Measurements from ENCODE around the gene MAP3K9.

MAP3K9 gene

DNA sequence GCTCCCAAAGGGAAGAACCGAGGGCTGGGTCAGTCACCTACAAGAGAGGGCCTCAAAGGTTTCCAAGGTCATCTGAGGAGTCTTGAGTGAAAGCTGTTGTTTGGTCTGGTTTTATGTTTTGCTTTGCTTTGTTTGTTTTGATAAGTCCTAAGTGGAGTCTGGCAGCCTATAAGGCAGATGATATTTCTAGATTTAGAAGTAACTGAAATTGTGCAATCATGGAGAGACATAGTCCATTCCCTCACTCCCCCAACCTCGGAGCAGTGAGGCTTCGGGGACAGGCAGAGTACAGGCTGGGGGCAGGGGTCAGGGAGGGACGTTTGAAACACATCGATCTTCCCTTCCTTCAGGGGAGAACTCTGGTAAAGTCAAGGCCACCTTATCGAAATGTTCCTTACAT is 125.3 kb downstream of the MAP3K9 start:
- no peak for DNase-seq (ENCODE audit: low read depth, low spot score)
- ChIA-PET POLR2A (interaction anchor here (0.7 kb wide), 1 partner anchor 754 kb away, joined by 3 read pairs; no protein-coding TSS in a partner anchor), CTCF (no interaction called here)
- TF ChIP-seq, protein P1, sequence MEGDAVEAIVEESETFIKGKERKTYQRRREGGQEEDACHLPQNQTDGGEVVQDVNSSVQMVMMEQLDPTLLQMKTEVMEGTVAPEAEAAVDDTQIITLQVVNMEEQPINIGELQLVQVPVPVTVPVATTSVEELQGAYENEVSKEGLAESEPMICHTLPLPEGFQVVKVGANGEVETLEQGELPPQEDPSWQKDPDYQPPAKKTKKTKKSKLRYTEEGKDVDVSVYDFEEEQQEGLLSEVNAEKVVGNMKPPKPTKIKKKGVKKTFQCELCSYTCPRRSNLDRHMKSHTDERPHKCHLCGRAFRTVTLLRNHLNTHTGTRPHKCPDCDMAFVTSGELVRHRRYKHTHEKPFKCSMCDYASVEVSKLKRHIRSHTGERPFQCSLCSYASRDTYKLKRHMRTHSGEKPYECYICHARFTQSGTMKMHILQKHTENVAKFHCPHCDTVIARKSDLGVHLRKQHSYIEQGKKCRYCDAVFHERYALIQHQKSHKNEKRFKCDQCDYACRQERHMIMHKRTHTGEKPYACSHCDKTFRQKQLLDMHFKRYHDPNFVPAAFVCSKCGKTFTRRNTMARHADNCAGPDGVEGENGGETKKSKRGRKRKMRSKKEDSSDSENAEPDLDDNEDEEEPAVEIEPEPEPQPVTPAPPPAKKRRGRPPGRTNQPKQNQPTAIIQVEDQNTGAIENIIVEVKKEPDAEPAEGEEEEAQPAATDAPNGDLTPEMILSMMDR (IDR thresholded peaks at IDR 0.05; ENCODE audit: insufficient read depth, low read length, missing control alignments) = no peak
- H3K4me3 ChIP-seq (ENCODE audit: low read depth, low read length) = no peak overlapping the region

DNA sequence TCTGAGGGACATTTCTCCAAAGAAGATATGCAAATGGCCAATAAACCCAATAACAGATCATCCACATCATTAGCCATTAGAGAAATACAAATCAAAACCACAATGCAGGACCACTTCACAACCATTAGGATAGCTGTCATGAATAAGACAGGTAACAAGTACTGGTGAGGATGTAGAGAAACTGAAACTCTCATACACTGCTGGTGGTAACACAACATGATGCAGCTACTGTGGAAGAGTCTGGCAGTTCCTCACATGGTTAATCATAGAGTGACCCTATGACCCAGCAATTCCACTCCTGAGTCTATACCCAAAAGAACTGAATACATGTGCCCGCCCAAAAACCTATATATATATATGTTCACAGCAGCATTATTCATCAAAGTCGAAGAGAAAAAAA is 128.6 kb downstream of the MAP3K9 start:
- H3K4me3 ChIP-seq (ENCODE audit: low read depth, low read length) = no peak overlapping the region
- POLR2A ChIA-PET = no interaction called here
- CTCF ChIA-PET = no interaction called here
- no peak for DNase-seq (ENCODE audit: low read depth, low spot score)
- TF ChIP-seq, protein P1 (IDR thresholded peaks at IDR 0.05; ENCODE audit: insufficient read depth, low read length, missing control alignments) = no peak

DNA sequence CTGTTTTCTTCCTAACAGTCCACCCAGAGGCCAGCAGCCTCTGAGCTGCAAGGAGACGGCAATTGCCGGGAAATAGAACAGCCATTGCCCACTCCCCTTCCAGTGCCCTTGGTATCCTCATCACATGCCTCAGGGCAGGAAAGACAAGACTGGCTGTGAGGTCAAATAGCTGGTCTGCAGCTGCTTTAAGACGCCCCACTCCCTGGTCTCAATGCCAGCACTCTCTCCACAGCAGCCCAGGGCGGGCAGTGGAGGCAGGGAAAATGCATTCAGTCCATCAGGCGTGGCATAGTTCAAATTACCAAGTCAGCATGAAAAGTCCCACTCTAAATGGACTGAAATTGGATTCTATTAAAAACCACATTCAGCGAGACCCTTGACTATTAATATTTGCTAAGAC is 132.0 kb downstream of the MAP3K9 start:
- POLR2A ChIA-PET = no interaction called here

More for the DNA sequence above, 132.0 kb downstream of the MAP3K9 start:
- DNase-seq (ENCODE audit: low read depth, low spot score) = no peak
- TF ChIP-seq, protein P1 (IDR thresholded peaks at IDR 0.05; ENCODE audit: insufficient read depth, low read length, missing control alignments) = no peak
- CTCF ChIA-PET = no interaction called here
- H3K4me3 ChIP-seq (ENCODE audit: low read depth, low read length) = no peak overlapping the region

All from AG04449 (cell line).